Muscle layer of colon (tissue), 2 donors: Measurements from ENCODE around the gene KLHDC10.

Source experiments
- H3K27ac ChIP-seq: one replicate; pipeline ENCODE4 v1.7.0; 2013; ENCODE audit warnings: low read depth, mild to moderate bottlenecking, low read length, moderate library complexity
- H3K27me3 ChIP-seq, 2 donors: one replicate each; pipeline ENCODE4 v1.7.0; 2013; ENCODE audit warnings: low read length in 2 of 2, mild to moderate bottlenecking in 2 of 2; ENCODE audit not compliant: insufficient read depth in 2 of 2, control insufficient read depth in 1 of 2
- H3K36me3 ChIP-seq: one replicate; pipeline ENCODE4 v1.7.0; 2013; ENCODE audit warnings: mild to moderate bottlenecking, low read length; ENCODE audit not compliant: insufficient read depth
- H3K4me1 ChIP-seq: one replicate; pipeline ENCODE4 v1.7.0; 2013; ENCODE audit warnings: mild to moderate bottlenecking, low read length; ENCODE audit not compliant: insufficient read depth
- H3K4me3 ChIP-seq, 2 donors: one replicate each; pipeline ENCODE4 v1.7.0; 2013; ENCODE audit warnings: low read length in 2 of 2, low read depth in 1 of 2, mild to moderate bottlenecking in 1 of 2, moderate library complexity in 1 of 2
- H3K9ac ChIP-seq: one replicate; pipeline ENCODE4 v1.7.0; 2013; ENCODE audit warnings: low read length
- H3K9me3 ChIP-seq: one replicate; pipeline ENCODE4 v1.7.0; 2013; ENCODE audit warnings: mild to moderate bottlenecking, low read length
- donor health status: abdominal sarcoma.
- donor health status: Adenocarcinoma of cecum.

Gene KLHDC10

DNA sequence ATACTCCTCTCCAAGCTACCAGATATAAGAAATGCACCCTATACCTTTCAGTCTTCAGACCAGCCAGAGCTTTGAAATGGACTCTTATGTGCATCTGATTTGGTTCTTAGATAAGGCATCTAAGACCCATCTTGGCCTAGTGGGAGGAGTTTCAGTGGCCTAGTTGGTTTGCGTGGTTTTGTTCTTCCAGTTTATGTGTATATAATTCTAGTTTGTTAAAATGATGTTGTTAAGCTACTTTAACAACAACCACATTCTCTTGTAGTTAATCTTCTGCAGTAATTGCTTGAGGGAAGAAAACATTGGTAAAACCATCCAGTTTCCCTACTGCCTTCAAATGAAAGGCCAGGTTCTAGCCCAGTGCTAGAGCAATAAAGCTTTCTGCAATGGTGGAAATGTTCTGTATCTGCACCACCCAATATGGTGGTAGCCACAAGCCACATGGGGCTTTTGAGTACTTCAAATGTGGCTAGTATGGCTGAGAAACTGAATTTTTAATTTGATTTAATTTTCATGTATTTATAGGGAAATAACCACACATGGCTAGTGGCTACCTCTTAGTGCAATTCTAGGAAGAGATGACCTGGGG, 66.3 kb downstream of the KLHDC10 start:
- H3K36me3 ChIP-seq = peaks cover 30% of the 10 kb centered on the region
- no peak overlapping the region for H3K27ac ChIP-seq
- H3K4me1 ChIP-seq = peaks cover under 1% of the 10 kb centered on the region

DNA sequence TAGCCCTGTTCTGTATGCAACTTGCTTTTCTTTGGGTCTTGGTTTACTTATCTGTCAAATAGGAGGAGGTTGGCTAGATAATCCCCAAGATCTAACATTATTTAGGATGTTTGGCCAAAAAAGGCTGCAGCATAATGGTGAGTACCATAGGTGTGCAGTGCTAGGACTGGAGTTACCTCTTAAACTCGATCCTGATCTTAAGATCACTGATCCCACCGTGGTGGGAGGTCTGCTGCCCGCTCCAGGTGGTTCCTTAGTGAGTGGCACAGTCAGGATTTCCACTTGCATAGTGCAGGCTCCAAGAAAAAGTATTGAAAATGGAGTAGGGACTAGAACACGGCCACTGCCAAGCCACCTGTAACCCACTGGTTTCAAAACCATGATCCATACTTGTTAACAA, 66.9 kb downstream of the KLHDC10 start:
- H3K36me3 ChIP-seq = peaks cover 28% of the 10 kb centered on the region
- peaks cover 6% of the 10 kb centered on the region for H3K4me1 ChIP-seq

More for the DNA sequence above, 66.3 kb downstream of the KLHDC10 start:
- Histone ChIP-seq H3K4me3 (no peak overlapping the region), H3K27me3 (no peaks in the 10 kb centered on the region), H3K9me3 (no peaks in the 10 kb centered on the region), H3K9ac (no peak overlapping the region)

DNA sequence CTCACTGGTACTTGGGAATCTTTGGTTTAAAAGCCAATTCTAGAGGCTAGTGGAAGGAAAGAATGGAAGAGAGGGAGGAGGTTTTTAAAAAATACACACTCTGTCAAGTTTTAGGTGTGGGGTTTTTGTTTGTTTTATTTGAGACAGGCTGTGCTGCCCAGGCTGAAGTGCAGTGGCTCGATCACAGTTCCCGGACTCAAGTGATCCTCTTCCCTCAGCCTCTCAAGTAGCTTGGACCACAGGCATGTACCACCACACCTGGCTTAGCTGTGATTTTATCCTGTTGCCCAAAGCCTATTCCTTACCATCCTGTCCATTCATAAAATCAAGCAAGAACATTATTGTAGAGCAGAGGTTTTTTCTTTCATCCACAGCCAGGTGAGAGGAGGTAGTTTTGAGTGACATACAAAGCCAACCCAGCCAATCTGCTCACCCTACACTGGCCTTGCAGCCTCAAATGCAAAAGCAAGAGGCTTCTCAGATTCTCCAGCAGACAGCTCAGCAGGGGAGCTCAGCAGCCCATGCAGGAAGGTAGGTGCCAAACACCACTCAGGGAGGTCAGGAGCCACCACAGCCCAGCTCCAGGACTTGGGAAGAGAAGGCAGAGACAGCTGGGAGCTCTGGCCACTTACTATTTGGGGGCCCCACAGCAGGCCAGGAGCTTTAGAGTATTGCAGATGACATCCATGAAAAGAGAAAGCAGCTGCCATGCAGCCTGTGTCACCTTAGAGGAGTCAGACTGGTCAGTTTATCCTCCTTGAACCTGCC, 69.0 kb downstream of the KLHDC10 start:
- no peaks in the 10 kb centered on the region for H3K9me3 ChIP-seq
- H3K4me3 ChIP-seq = no peak overlapping the region
- peaks cover 7% of the 10 kb centered on the region for H3K4me1 ChIP-seq
- H3K27ac ChIP-seq = no peak overlapping the region
- no peaks in the 10 kb centered on the region for H3K27me3 ChIP-seq
- no peak overlapping the region for H3K9ac ChIP-seq
- H3K36me3 ChIP-seq = peaks cover 18% of the 10 kb centered on the region

More for the DNA sequence above, 66.9 kb downstream of the KLHDC10 start:
- Histone ChIP-seq H3K9me3 (no peaks in the 10 kb centered on the region), H3K27ac (no peak overlapping the region), H3K27me3 (no peaks in the 10 kb centered on the region), H3K4me3 (no peak overlapping the region), H3K9ac (no peak overlapping the region)

DNA sequence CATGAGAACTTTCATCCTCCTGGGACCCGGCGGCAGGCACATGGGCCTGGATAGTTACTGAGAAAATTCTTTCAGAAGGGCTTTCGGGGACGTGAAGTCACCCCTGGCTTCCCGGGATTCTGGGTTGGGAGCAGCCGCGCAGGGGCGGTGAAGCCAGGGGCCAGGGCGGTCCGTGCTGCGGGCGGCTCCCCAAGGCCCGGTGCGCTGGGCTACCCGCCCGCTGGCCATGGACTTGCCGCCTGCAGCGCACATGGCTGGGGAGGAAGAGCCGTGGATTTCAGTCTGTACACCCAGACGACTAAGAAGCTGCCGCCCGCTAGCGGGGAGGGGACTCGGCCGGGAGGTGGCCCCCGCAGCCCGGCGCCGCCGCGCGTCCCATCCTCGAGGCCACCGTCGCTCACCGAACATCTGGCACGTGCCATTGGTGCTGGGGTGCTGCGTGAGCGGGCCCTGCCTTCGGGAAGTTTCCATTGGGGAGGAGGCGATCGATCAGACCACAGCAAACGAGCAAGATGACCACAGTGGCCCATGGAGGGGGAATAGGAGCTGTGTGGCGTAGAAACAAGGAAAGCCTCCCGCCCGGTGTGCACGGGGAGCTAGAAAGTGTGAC, 70.3 kb downstream of the KLHDC10 start:
- Histone ChIP-seq H3K9ac (peak overlapping the region; percentile 53), H3K4me1 (peaks cover 7% of the 10 kb centered on the region), H3K36me3 (peaks cover 12% of the 10 kb centered on the region), H3K27me3 (no peaks in the 10 kb centered on the region), H3K9me3 (no peaks in the 10 kb centered on the region), H3K4me3 (peak overlapping the region; percentile 62 to 90), H3K27ac (peak overlapping the region; percentile 85)

- Histone ChIP-seq H3K4me3 (peak overlapping the region; percentile 62 to 90), H3K9me3 (no peaks in the 10 kb centered on the region), H3K27me3 (no peaks in the 10 kb centered on the region), H3K9ac (peak overlapping the region; percentile 53), H3K4me1 (peaks cover 7% of the 10 kb centered on the region), H3K27ac (peak overlapping the region; percentile 85), H3K36me3 (peaks cover 12% of the 10 kb centered on the region)
Observed at GRCh38 chr7:130141161-130141883, 71.0 kb downstream of the KLHDC10 start.

GRCh38 chr7:130141884-130142653, 71.7 kb downstream of the KLHDC10 start:
- H3K36me3 ChIP-seq = peaks cover 9% of the 10 kb centered on the region
- peak overlapping the region; percentile 85 for H3K27ac ChIP-seq
- peak overlapping the region; percentile 53 for H3K9ac ChIP-seq
- H3K9me3 ChIP-seq = no peaks in the 10 kb centered on the region
- H3K4me1 ChIP-seq = peaks cover 7% of the 10 kb centered on the region
- H3K27me3 ChIP-seq = no peaks in the 10 kb centered on the region
- peak overlapping the region; percentile 62 to 90 for H3K4me3 ChIP-seq

DNA sequence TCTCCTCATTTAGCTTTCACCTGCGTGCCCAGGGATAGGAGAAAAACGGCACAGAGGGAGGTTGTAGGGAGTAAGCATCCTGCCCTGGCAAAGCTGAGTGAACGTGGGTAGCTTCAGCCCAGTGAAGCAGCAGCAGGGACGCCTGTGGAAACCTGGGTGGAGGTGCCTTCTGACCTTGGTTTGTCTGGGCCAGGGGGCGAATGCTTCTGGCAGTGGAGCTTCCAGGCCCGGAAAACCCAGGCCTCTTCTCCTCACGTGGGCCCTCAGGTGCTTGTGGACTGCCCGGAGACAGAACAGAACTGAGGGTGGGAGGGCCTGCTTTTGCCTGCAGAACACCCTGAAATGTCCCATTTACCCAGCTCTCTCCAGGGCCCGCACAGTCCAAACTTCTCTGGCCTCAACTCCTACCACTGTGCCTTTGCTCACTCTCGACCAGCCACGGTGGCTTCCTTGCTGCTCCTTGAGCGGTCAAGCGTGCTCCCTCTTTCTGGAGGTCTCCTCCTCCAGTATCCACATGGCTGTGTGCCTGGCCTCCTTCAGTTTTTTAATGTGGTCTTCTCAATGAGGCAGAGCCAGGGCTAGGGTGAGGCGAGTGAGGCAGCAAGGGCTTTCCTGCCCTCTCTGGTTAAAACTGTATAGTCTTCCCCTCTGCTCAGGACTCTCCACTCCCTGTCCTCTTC, 72.5 kb downstream of the KLHDC10 start:
- Histone ChIP-seq H3K36me3 (peaks cover 1% of the 10 kb centered on the region), H3K9ac (no peak overlapping the region), H3K4me3 (no peak overlapping the region), H3K9me3 (no peaks in the 10 kb centered on the region), H3K27ac (no peak overlapping the region), H3K27me3 (no peaks in the 10 kb centered on the region), H3K4me1 (peaks cover 7% of the 10 kb centered on the region)

DNA sequence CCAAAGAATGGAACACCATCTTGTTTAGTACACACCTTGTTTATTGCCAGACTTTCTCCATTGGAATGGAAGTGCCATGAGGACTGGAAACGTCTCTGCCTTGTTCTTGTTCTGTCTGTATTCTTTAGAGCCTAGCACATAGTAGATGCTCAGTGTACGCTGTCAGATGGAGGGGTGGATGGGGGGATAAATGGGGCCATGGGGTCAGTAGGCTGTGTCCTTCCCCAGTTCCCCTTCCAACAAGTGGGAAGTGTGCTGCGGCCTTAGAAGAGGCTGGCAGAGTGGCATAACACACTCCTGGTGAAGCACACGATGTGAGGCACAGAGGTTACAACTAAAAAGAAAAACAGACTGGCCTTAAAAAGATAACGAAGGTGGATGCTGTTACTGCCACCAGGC, 73.0 kb downstream of the KLHDC10 start:
- H3K9ac ChIP-seq = no peak overlapping the region
- no peaks in the 10 kb centered on the region for H3K36me3 ChIP-seq
- H3K9me3 ChIP-seq = no peaks in the 10 kb centered on the region
- H3K4me3 ChIP-seq = no peak overlapping the region
- H3K4me1 ChIP-seq = peaks cover 7% of the 10 kb centered on the region
- no peak overlapping the region for H3K27ac ChIP-seq
- H3K27me3 ChIP-seq = no peaks in the 10 kb centered on the region

DNA sequence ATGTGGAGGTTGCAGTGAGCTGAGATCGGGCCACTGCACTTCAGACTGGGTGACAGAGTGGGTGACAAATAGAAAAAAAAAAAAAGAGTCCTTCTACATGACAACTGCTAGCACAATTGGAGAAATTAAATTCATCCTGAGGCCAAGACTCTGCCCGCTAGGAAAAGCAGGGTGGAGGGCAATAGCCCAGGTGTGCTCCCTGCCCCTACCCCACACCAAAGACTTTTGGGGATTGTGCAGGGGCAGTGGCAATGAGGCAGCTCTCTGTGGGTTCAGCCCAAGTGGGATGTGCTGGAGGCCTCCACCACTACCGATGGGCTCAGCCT, 73.6 kb downstream of the KLHDC10 start:
- Histone ChIP-seq H3K4me3 (no peak overlapping the region), H3K36me3 (no peaks in the 10 kb centered on the region), H3K9me3 (no peaks in the 10 kb centered on the region), H3K4me1 (peaks cover 7% of the 10 kb centered on the region), H3K27ac (no peak overlapping the region), H3K27me3 (no peaks in the 10 kb centered on the region), H3K9ac (no peak overlapping the region)

DNA sequence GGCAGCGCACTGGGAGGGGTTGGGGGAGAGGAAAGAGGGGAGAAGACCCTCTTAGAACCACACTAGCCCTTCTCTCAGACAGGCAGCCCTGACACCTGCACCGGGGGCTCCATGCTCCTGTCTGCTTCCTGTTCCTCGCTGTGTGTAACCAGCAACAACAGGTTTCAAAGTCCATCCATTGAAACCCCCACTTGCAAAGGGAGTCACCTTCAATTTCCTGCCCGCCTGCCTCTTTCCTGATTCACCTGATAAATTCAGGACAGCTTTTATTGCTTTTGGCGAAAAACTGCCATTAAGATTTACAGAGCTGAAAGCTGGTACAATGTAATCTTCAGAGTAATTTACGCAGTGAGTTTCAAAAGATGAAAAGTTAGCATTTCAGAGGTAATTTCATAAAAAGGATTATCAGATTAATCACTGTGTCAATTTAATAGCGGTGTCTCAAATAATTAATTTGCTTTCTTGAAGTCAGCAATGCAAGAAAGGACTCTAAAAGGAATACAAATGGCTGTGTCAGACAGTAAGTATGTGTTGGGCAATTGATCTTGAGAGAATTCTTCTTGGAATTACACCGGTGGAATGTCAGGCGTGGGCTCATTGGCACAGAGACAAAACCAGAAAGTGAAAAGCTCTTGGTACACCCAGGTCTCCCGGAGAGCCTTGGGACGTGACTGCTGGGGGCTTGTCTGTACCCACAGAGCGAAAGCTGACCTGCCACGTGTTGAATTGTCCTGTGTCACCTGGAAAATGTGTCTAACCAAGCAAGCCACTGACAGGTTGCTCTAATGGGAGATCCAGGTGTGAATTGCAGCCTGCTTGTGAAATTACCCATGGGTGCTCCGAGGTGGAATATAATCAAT, 74.2 kb downstream of the KLHDC10 start:
- Histone ChIP-seq H3K27me3 (no peaks in the 10 kb centered on the region), H3K9me3 (no peaks in the 10 kb centered on the region), H3K36me3 (no peaks in the 10 kb centered on the region), H3K4me3 (no peak overlapping the region), H3K4me1 (peaks cover 7% of the 10 kb centered on the region), H3K27ac (no peak overlapping the region), H3K9ac (no peak overlapping the region)
